Panc1 (cell line): ENCODE data around the gene ABL1.
"Not testable (repeated sequence)": the region's sequence is repeated elsewhere in the genome, so short reads cannot be mapped to it uniquely, and the experiment has no call there.

Experiments used
- POLR2AphosphoS5 ChIP-seq: IDR thresholded peaks from 2 replicates; pipeline ENCODE4 v1.6.1; 2012; ENCODE audit warnings: mild to moderate bottlenecking, low read depth, low read length, moderate library complexity
- SIN3A ChIP-seq: IDR thresholded peaks from 2 replicates; pipeline ENCODE4 v1.6.1; 2012; ENCODE audit warnings: low read depth, mild to moderate bottlenecking, low read length, moderate library complexity, borderline replicate concordance; ENCODE audit not compliant: insufficient read depth
- TF ChIP-seq, protein P1 (sequence below): fragments of 450-650 bp; IDR thresholded peaks from 2 replicates; pipeline ENCODE4 v1.5.1; 2017; ENCODE audit warnings: mild to moderate bottlenecking
- TF ChIP-seq, protein P2 (sequence below), 2 experiments: IDR thresholded peaks; 2 replicates each; pipeline ENCODE4 v1.6.1; 2011 to 2012; ENCODE audit warnings: low read depth in 2 of 2, control low read depth in 1 of 2, low read length in 1 of 2, mild to moderate bottlenecking in 1 of 2, moderate library complexity in 1 of 2; ENCODE audit not compliant: insufficient read depth in 1 of 2

DNA sequence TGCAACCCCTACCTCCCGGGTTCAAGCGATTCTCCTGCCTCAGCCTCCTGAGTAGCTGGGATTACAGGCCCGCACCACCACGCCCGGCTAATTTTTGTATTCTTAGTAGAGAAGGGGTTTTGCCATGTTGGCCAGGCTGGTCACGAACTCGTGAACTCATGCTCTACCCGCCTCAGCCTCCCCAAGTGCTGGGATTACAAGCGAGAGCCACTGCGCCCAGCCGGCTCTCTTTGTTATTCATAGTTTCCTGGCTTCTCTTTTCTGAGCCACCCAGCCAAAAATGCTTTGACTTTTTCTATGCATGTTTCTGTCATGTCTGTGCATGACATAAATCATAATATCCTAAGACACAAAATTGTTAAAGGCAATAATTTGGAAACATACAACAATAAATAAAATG lies 31.9 kb upstream of the ABL1 start:
- TF ChIP-seq, protein P1, sequence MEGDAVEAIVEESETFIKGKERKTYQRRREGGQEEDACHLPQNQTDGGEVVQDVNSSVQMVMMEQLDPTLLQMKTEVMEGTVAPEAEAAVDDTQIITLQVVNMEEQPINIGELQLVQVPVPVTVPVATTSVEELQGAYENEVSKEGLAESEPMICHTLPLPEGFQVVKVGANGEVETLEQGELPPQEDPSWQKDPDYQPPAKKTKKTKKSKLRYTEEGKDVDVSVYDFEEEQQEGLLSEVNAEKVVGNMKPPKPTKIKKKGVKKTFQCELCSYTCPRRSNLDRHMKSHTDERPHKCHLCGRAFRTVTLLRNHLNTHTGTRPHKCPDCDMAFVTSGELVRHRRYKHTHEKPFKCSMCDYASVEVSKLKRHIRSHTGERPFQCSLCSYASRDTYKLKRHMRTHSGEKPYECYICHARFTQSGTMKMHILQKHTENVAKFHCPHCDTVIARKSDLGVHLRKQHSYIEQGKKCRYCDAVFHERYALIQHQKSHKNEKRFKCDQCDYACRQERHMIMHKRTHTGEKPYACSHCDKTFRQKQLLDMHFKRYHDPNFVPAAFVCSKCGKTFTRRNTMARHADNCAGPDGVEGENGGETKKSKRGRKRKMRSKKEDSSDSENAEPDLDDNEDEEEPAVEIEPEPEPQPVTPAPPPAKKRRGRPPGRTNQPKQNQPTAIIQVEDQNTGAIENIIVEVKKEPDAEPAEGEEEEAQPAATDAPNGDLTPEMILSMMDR = not testable (repeated sequence)
- not testable (repeated sequence) for TF ChIP-seq POLR2AphosphoS5, SIN3A
- TF ChIP-seq, protein P2, sequence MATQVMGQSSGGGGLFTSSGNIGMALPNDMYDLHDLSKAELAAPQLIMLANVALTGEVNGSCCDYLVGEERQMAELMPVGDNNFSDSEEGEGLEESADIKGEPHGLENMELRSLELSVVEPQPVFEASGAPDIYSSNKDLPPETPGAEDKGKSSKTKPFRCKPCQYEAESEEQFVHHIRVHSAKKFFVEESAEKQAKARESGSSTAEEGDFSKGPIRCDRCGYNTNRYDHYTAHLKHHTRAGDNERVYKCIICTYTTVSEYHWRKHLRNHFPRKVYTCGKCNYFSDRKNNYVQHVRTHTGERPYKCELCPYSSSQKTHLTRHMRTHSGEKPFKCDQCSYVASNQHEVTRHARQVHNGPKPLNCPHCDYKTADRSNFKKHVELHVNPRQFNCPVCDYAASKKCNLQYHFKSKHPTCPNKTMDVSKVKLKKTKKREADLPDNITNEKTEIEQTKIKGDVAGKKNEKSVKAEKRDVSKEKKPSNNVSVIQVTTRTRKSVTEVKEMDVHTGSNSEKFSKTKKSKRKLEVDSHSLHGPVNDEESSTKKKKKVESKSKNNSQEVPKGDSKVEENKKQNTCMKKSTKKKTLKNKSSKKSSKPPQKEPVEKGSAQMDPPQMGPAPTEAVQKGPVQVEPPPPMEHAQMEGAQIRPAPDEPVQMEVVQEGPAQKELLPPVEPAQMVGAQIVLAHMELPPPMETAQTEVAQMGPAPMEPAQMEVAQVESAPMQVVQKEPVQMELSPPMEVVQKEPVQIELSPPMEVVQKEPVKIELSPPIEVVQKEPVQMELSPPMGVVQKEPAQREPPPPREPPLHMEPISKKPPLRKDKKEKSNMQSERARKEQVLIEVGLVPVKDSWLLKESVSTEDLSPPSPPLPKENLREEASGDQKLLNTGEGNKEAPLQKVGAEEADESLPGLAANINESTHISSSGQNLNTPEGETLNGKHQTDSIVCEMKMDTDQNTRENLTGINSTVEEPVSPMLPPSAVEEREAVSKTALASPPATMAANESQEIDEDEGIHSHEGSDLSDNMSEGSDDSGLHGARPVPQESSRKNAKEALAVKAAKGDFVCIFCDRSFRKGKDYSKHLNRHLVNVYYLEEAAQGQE (IDR thresholded peaks at IDR 0.05; ENCODE audit: insufficient read depth in 1 of 2, low read depth in 2 of 2, low read length in 1 of 2) = not testable (repeated sequence)
